Effector CD4-positive, alpha-beta T cell (primary cell): Measurements from ENCODE around the gene GPR15.

ENCODE experiments used
- DNase-seq: peaks from one replicate; pipeline ENCODE4 v3.0.0-alpha.2; 2020
- total RNA-seq: gene quantifications from one replicate; lab custom pipeline; 2026; lab: John Stamatoyannopoulos, UW

GPR15 gene
- total RNA-seq: 38.1 reads per million, percentile 62 among the genes with 10 or more reads in this experiment

DNA sequence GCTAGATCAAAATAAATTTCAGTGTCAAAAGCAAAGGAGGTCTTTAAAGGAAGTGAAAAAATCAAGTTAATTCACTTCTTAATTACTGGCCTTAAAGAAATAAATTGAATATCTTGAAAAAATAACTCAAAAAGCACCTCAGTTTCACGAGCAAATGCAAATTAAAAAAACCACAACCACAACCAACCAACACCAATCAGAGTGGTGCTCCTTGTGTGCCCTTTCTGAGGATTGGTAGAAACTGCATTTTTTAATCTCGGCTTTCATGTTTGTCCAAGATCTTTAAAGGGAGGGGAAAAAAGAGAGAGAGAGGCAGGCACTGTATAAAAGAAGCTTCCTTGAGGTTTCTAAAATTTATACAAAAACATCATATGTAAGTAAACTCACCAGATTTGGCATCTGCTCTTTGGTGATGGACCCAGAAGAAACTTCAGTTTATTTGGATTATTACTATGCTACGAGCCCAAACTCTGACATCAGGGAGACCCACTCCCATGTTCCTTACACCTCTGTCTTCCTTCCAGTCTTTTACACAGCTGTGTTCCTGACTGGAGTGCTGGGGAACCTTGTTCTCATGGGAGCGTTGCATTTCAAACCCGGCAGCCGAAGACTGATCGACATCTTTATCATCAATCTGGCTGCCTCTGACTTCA, at the start of gene GPR15:
Gene GPR15, plus strand, starts transcription at position 357 of the 653 bp plus-strand sequence. Its CDS starts 56 bp downstream, at position 413.
- no peak for DNase-seq

DNA sequence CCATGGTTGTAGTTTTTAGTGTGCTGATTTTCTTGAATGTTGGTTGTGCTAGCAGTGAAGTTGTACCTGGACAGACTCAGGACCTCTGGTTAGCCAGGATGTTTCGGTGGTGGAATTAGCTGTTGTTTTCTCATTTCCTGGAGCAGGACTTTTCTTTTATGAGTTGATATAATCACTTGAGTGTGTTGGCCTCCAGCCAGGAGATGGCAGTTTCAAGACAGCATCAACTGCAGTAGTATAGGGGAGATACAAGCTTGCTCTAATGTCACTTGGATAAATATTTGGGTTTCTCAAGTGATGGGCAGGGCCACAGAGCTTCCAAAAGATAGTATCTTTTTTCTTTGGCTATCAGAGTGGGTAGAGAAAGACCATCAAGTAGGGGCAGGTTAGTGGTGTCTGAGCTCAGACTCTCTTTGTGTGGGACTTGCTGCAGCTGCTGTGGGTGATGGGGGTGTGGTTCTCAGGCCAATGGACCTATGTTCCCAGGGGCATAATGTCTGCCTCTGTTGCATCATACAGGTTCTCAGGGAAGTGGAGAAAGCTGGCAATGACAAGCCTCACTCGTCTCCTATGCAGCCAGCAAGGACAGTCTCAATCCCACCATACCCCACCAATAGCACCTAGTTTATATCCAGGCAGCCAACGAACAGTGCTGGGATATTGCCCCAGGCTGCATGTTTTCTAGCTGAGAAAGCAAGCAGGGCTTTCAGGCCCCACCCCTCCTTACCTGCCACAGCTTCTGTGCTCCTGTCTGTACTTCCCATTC, 48.9 kb upstream of the GPR15 start:
- DNase-seq: no peak

DNA sequence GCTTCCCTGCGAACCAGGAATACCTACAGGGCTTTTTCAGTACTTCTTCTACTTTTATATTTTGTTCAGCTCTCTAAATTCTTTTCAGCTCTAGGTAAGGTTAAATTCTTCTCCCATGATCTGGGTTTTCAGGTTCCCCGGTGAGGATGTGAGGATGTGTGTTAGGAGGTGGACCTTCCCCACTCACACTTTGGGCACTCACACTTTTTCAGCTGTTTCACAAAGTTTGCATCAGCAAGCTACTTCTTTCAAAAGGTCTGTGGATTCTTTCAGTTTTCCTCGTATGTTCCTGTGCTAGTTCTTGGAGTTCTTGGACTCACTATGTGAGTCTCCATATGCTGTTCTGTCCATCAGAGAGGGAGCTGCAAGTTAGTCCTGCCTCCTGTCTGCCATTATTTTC, 48.2 kb upstream of the GPR15 start:
- no peak for DNase-seq

DNA sequence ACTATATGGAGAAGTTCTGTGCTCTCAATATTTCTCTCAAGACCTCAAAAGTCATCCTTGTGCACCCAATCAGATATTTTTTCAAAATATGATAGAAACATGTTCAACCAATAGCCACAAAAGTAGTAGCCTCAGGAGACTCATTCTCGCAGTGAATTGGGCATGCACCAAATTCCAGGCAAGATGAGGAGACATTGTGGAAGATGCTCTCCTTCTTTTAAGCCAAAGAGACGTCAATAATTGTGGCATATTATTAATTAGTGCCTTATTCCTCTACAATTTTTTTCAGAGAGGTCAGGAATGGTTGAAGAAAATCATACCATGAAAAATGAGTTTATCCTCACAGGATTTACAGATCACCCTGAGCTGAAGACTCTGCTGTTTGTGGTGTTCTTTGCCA, 34.4 kb upstream of the GPR15 start, which contains the start of gene OR5K2:
Gene OR5K2, plus strand, starts transcription at position 301 of the 400 bp plus-strand sequence. Its CDS starts 0 bp downstream, at position 301.
- DNase-seq: no peak

DNA sequence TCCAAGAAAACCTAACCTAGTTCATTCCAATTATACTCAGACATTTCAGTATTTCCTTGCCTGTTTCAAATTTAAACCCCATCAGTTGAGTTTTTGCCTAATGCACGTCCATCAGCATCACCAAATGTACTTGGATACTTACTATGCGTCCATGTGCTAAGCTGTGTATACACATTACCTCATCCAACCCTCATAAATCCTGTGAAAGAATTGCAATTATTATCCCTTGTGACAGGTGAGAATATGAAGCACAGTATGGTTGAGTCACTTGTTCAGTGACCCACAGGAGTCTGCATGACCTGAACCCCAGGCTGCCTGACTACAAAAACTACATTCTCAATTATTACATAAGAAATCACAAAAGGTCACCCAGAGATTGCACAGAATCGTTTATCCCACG, 31.8 kb upstream of the GPR15 start:
- no peak for DNase-seq

DNA sequence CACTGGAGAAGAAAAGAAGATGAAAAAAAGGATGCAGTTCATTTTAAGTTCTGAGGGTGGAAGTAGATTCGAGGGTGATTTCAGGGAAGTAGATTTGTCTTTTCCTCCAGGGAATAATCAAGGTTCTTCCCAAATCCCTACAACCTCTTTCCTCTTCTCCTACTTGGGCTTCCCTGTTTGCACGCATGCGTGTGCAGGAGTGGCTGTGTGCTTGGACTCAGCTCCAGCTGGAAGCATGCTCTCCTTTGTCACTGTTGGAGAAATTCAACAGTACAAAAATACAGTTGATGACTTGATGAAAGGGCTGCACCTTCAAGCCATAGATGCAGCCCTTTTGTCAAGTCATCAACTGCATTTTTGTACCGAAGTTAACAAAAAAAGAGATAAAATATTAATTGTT, 30.5 kb upstream of the GPR15 start:
- no peak for DNase-seq

DNA sequence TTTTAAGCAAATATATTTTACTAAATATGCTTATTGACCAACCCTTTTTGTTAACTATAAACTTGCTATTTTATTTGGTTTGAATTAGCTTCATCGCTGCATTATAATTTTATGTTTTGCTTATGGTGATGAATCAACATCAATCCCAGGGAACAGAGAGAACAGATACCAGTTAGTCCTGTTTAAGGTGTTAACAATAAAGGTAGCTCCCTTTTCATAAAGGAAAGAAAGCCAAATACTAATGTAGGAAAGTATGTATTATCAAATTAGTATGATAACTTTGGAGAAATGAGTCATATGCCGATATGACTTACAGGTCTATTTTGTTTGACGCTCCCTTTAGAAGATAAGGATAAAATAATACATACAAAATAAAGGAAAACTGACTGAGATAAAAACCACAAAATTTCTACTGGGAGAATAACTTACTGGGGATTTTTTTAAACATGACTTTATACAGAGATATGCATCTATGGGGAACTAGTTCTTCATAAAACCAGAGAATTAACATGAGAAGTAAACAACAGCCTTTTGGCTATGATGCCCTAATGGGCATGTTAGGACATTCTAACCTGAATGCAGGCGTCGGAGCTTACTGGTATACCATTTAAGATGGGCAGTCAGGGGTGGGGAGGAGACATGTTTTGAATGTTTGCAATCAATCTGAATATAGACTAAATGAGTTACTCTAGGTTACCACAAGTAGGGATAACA, 29.8 kb upstream of the GPR15 start:
- DNase-seq: no peak

DNA sequence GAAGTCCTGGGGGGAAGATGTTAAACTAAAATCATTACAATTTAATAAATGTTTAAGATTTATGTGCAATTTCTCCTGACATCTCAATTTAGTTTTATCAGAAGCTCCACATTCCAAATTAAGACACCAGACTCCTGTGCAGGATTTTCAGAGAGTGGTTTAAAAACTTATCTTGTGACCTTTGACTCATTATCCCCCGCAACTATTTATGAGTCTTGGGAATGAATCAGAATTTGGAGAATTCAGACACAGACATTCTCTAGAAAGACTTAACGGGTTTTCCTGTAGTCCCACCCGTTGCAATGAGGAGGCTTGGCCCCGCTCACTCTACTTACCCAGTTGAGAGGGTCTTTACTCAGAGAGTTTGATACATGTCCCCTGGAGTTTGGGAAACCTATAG, 27.2 kb upstream of the GPR15 start:
- DNase-seq: no peak

DNA sequence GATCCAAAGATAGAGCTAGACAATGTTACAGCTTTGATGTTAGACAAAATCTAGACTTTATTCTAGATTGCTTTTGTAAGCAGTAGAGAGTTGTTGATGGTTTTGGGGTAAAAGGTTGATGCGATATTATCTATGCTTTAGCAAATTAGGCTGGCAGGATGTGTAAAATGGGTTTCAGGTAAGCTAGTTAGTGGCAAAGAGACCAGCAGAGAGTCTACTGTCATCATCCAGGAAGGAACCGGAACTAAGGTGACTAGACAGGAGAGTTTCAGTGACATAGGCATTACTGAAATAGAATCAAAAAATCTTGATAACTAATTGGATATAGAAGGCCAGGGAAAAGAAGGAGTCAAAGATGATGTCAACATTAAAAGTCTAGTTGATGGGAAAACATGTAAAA, 23.2 kb upstream of the GPR15 start:
- DNase-seq: no peak

DNA sequence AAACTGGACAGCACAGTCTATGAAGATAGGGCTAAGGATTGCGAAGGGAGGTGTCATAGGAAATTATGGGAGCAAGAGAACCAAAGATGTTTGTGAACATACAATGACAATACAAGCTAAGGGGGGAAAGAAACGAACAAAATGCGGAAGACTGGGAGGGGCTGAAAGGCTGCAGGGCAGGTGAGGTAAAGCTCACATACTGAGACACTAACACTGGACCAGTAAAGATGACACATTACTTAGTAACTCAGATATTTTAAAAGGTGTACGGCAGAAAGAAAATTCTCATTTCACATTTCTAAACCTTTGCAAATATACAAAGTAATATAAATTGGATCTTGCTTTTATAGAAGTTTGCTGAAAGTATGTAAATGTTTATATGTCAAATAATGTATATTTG, 19.2 kb upstream of the GPR15 start:
- no peak for DNase-seq

DNA sequence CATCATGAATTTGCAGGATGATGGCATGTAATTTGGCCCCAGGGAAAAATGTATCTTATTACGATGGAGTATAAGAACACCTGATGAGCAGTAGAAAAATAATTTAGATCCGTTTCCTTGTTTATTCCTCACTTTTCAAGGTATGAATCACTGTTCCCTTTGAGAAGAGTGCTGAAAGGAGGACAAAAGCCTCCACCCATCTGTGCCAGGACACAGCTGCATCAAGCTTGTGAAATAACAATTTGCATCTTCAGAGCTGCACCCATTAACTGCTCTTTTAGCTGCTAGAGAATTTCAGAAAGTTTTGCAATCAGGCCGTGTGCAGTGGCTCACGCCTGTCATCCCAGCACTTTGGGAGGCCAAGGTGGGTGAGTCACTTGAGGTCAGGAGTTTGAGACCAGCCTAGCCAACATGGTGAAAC, 18.7 kb upstream of the GPR15 start:
- no peak for DNase-seq

DNA sequence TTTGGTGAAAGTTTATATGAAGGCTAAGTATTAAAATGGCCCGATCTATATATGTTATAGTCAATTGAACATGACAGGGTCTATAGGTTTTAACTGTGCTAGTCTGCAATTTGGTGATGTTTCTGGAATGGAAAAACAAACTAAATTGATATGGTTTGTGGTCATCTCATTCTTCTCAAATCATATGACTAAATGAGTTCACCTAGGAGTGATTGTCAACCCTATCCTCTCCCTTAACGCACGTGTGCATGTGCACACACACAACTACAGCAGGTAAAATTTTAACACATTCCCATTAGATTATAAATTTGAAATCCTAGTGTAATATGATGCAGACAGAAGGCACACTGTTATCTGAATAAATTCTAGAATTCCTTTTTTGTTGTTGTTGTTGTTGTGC, 18.0 kb upstream of the GPR15 start:
- DNase-seq: no peak

DNA sequence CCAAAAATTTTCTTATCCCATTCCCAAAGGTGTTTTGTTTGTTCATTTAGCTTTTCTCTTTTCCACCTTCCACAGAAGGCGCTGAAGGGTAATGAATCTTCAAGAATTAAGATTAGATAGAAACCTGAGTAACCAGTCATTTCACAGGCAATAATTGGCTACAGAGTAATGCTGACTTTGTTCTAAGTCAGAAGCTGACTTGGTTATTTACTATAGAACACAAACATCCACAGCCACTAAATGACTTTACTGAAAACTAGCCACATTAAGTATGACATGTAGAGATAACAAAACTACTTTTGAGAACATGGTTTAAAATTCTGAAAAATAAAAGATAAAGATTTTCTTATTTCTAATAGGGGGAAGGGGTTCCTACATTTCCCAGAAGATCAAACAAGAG, 16.8 kb upstream of the GPR15 start:
- no peak for DNase-seq

DNA sequence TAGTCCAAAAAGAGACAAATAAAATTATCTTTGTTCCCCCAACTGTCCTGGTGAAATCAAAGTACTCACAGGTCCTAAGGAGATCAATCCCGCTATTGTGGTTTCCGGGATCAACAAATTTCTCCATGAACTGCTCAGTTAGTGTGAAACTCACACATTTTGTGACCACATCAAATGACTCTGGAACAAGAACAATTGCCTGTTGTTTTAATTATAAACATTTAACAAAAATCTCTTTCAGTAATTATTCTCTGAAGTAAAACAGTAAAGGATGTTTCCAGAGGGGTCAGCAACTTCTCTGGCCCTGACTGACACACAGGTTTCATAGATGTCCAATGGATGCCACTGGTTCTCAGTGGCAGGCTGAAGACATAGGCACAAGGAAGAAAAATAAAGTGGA, 13.0 kb upstream of the GPR15 start:
- no peak for DNase-seq

DNA sequence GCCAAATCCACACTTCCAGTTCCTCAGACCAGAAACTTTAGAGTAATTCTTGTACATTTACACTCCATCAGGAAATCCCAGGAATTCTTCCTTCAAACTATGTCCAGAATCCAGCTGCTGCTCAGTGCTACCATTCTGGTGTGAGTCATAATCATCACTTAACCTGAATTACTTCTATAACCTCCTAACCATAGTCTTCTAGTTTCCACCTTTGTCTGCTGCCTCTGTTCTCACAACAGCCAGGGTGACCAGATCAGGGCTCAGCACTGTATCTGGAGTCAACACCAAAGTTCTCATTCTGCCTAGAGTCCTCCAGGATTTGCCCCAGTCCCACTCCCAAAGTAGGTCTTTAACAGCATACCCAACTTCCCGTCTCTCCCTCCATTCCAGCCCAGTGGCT, 12.4 kb upstream of the GPR15 start:
- DNase-seq: no peak

DNA sequence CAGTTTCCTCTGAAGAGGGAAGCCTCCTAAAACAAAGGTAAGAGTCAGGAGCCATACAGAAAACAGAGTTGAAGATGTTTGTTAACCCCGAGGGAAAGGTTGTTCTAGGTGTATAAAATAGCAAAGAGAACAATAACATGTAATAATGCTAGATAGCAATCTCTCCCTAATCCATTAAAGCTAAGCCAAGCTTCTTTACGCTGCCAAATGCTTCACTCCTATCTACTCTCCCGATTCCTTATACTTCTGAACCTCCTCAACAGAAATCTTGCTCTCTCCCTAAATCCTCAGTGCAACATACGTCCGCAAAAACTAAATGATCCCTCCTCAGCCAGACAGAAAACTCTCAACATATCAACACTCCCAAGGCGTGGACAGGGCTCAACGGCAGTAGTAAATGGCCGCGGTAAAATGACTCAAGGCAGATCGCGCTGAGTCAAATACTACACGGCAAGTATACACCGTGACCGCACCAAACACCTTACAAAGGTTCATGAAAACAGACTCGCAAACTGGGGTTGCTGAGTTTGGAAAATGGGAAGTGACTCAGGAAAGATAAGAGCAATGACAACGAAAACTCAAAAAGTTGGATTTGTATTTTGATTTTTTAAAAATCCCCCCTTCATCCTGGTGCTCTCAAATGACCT, 9.8 kb upstream of the GPR15 start:
- DNase-seq: peak; percentile 48

DNA sequence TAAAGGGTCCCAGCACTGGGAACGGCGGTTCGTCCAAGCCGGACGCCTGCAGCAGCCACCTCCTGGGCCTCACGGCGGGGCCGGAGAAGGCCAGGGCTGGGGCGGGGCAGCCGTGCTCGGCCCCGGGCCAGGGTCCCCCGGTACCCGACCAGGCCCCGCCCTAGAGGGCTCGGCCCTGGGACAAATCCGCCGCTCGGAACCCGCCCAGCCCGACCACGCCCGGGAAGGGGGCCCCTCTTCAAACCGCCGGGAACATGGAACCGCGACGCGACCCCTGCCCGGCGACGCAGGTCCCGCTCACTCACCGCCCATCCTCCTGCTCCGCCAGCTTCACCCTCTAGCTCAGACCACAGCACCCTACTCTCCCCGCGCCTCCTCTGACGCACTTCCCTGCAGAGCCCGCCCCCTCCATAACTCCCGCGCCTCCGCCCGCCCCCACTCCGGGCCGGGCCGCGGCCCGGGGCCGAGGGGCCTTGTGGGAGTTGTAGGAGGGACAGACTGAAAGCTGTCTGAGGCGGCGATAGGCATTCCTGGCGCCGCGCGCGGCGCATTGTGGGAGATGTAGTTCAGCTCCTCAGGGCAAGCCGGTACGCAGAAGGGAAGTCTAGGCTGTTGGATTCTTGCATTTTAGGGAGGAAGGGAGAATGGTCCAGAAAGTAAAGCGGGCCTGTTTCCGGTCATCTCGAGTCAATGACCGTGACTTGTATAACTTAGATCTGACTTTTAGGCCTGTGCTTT, 9.1 kb upstream of the GPR15 start, which contains the start of gene CLDND1:
Gene CLDND1, minus strand, starts transcription at position 359 of the 738 bp plus-strand sequence. CDS start 1,478 bp downstream, outside the sequence.
- peak; percentile 93 for DNase-seq

DNA sequence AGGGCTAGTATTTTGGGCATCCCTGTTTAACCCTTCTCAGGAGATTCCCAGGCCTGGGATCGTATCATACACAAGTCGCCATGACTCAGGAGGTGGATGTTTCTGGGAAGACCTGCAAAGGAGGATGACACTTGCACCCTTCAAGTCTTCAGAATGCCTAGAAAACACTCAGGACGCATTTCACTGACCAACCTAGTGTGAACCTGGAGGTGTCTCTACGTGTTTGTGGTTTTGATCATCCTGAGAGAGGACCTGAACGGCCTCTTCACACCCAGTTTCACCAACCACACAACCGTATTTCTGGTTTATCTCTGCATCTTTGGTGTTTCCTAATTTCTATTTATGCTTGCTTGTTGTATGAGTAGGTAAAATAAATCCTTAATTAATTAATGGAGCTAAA, 6.3 kb upstream of the GPR15 start:
- no peak for DNase-seq

DNA sequence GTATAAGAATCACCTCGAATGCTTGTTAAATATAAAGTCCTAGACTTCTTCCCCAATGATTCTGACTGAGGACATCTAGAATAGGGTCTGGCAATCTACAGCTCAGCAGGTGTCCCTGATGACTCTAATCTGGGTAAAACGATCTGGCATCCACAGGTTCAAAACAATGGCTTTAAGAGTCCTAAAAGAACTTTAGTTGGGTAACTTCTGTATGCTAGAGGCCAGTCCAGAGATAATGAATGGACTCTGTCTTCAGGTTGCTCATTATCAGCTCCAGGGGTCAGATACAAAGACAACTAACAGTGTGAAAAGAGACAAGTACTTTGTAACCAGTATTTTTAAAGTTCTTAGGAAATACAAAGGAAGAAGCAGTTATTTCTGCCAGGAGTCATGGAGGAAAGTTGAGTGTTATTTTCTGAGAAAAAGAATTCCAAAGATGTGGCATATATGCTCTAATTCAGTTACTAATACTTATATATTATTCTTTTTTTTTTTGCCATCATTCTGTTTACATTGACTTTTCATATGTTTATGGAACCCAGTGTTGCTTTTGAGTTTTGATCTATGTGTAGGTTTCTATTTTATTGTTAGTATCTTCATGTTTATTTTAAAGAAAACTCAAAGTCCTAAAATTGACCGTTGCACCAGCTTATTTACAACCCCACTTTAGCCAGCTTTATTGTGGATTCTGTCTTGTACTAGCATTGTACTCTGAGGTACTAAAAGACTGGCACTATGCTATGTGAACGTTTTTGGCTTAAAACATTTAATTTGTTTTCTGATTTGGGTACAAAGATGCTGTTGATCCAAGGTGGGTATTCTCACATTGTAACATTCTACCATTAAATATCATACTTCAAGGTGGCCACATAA, 3.1 kb upstream of the GPR15 start:
- no peak for DNase-seq

DNA sequence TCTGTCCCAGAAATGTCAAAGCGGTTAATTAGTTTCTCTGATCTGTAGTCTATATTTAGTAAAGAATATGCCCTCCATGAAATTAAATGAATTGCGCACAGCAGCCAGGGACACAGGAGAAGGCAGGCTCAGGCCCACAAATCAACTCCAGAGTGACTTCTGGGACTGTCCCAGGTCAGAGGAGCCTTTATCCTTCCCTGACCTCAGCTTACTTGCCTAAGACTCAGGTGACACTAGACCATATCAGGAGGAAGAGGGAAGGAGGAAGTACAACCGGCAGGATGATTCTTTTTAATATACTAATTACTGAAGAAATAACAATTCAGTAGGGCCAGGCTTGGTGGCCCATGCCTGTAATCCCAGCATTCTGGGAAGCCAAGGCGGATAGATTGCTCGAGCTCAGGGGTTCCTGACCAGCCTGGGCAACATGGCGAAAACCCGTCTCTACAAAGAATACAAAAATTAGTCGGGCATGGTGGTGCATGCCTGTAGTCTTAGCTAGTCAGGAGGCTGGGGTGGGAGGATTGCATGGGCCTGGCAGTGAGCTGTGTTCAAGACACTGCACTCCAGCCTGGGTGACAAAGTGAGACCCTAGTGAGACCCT, 1.8 kb upstream of the GPR15 start:
- no peak for DNase-seq

DNA sequence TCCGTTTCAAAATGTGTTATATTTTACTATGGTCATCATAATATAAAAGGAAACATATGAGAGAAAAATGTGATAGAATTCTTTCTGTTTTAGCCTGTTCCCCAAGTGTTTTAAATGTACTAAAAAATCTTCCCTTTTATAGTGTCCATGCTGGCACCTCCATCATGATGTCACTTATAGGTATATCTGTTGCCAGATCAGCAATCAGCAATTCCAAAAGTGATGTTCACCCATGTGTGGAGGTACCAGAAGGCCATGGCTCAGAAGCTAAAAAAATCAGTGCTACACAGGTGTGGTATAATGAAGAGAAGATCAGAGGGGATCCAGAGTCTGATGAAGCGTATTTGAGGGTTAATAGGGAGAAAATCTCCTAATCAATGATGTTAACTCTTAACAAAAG, 1.1 kb upstream of the GPR15 start:
- no peak for DNase-seq
